M059J (cell line): ENCODE measurements around the gene SEPTIN11. TPM values are rescaled to one million over a fixed set of nuclear protein-coding genes. Genes with fewer than 3 reads are reported as not detected.

Experiments used
- DNase-seq: peaks from one replicate; pipeline ENCODE4 v3.0.0-alpha.2; 2012; ENCODE audit warnings: low read depth
- total RNA-seq: library from RNA; depleted of rRNA; stranded (reverse); fragments of >200 nt; shearing (Covaris generic); gene quantifications from 2 replicates; pipeline ENCODE4 v1.2.3, GENCODE V29; 2014; rRNA removed

The SEPTIN11 gene
- 27.4 and 34.0 TPM in 2 replicates for total RNA-seq

DNA sequence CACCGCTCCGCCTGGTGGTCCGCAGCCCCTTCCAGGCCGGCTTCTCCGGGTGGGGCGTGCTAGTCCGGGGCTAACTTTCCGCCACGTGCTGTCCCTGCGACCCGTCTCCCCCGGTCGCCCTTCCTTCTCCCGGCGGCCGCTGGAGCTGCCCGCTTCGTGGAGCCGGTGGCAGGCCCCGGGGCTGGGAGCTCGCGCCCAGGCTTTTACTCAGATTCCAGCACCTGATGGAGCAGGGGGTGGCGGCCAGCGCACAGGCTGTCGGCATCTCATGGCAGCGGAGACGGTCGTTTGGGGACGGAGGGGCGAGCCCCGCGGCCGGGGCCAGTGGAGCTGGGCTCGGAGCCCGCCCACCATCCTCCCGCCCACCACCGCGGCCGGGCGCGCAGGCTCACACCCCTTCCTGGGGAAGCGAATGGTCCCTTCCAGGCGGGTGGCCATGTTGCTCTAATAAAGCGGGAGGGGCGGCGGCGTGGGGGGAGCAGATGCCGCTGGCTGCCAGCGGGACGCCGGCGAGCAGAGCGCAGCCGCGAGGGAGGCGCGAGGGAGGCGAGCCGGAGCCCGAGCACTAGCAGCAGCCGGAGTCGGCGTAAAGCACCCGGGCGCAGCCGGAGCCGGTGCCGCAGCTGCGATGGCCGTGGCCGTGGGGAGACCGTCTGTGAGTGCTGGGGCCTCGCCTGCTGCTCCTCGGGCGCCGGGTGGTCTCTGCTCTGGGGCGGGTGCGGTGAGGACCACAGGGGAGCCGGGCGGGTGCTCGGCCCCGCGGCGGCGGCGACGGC, at the start of gene SEPTIN11:
TSS of gene SEPTIN11 (plus strand) at position 477 of the 776 bp plus-strand sequence. CDS start at position 629, 152 bp downstream.
- DNase-seq, result peak; percentile 83

- DNase-seq, result no peak
These were observed 47.2 kb upstream of the SEPTIN11 start for GRCh38 chr4:76902233-76902890.

DNA sequence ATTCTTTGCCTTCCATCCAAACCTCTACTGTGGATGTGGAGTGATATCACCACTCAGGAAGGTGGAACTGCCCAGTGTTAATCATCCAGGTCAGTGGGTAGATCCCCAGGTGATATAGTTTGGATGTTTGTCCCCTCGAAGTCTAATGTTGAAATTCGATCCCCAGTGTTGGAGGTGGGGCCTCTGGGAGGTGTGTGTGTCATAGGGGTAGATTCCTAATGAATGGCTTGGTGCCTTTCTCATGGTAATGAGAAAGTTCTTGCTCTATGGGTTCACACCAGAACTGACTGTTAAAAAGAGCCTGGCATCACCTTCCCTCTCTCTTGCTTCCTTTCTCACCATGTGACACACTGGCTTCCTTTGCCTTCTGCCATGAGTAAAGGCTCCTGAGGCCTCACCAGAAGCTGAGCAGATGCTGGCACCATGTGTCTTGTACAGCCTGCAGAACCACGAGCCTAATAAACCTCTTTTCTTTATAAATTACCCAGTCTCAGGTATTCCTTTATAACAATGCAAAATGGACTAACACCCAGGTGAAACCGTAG, 44.8 kb upstream of the SEPTIN11 start:
- DNase-seq, result no peak

DNA sequence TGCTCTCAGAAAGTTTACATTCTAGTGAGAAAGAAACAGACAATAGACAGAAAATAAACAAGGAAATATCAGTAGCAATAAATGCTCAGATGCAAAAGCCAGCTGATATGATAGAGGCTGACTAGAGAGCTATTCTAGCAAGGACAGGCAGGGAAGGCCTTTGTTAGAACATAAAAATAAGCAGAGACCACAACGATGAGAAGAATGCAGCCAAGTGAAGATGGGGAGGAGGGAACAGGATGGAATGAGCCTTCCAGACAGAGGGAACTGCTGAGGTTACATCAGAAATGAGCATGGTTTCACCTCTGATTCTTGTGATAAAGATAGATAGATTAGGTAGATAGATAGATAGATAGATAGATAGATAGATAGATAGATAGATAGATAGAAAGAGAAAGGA, 44.0 kb upstream of the SEPTIN11 start:
- DNase-seq, result peak; percentile 14

DNA sequence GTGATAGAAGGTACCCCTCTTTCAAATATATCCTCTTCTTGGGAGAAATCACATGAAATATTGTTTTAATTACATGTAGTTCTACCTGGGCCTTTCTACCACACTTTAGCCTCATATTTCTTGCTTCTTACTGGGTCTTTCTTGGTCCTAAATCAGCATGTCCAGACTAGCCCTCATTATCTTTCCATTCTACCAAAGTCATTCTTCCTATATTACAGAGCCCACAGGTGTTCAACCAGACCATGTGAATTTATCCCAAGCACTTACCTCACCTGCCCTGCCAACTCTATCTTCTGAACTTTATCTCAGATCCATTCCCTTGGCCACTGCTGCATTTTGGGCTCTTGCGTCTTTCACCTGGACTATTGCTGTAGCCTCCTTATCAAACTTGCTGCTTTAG, 39.8 kb upstream of the SEPTIN11 start:
- DNase-seq, result no peak

GRCh38 chr4:76920715-76921114, 28.8 kb upstream of the SEPTIN11 start:
- DNase-seq, result no peak

GRCh38 chr4:76923619-76924357, 25.8 kb upstream of the SEPTIN11 start:
- DNase-seq, result no peak

DNA sequence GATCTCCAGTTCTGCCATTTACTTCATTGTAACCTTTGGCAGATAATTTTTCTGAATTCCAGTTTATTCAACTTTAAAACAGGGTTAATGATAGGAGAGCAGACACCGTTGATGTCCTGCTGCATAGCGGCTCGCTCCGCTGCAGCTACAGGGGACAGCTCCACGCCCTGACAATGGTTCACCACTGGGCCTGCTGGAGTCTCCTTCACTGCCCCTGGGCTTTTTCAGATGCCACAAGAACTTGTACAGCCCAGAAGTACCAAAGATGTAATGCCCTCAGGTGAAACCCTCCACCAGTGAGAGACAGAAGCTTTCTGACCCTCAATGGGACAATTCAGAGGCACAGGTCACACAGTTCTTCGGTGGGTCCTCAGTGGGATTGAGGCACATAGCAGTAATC, 22.7 kb upstream of the SEPTIN11 start:
- DNase-seq, result no peak

GRCh38 chr4:76930685-76931084, 18.9 kb upstream of the SEPTIN11 start:
- no peak for DNase-seq

GRCh38 chr4:76931087-76931486, 18.5 kb upstream of the SEPTIN11 start:
- DNase-seq, result peak; percentile 36

GRCh38 chr4:76931576-76932276, 17.8 kb upstream of the SEPTIN11 start:
- DNase-seq, result no peak

DNA sequence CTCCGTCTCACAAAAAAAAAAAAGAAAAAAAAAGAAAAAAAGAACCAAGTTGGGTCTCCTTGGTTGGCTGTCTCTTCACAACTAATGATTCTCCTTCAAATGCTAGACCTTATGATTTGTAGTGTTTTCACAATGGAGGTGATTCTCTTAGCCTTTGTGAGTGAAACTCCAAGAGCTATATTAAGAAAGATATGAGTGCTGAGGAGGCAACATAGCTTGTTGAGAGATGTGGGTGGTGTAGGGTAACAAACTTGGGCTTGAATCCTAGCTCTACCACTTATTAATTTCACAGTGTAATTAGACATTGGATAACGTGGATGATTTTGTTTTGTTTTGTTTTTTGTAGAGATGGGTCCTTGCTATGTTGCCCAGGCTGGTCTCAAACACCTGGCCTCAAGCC, 10.4 kb upstream of the SEPTIN11 start:
- DNase-seq, result no peak

GRCh38 chr4:76943129-76943620, 6.4 kb upstream of the SEPTIN11 start:
- peak; percentile 75 for DNase-seq

GRCh38 chr4:76943790-76944189, 5.8 kb upstream of the SEPTIN11 start:
- peak; percentile 71 for DNase-seq

- DNase-seq, result no peak
These were observed 2.2 kb upstream of the SEPTIN11 start for GRCh38 chr4:76947369-76947768.

DNA sequence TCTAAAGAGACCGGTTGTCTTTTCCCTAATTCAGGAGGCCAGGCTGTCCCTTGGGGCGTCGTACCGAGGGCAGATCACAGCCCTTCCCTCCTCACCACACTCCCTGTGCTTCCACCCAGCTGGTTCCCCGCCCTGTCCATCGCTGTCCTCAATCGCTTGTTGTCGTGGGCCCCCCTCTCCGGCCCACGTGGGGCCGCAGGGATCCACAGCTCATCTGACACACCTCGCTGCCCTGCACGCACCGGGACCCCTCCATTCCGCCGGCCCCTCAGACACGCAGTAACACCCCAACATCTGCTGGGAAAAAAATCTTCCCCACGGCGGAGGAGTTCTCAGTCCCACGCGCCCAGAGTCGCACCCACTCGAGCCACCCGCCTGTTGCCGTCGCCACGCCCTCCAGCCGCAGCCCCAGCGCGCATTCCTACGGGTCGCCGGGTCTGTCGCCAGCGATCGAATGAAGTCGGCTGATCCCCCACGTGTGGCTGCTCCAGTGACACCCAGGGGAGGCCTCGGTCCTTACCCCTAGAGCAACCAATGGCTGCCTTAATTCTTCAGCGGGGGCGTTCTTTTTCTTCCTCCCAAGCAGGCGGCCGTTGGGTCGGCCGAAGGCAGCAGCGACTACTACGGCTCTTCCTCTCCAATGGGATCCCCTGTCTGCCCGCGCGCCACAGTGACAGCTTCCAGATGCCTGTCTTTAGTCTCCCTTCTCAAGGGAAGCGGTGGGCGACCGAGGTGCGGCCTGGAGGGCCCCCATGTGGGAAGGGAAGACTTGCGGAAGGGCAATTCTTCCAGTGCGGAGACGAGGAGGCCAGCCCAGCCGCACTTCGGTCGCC, 893 bp upstream of the SEPTIN11 start:
- DNase-seq, result peak; percentile 46

DNA sequence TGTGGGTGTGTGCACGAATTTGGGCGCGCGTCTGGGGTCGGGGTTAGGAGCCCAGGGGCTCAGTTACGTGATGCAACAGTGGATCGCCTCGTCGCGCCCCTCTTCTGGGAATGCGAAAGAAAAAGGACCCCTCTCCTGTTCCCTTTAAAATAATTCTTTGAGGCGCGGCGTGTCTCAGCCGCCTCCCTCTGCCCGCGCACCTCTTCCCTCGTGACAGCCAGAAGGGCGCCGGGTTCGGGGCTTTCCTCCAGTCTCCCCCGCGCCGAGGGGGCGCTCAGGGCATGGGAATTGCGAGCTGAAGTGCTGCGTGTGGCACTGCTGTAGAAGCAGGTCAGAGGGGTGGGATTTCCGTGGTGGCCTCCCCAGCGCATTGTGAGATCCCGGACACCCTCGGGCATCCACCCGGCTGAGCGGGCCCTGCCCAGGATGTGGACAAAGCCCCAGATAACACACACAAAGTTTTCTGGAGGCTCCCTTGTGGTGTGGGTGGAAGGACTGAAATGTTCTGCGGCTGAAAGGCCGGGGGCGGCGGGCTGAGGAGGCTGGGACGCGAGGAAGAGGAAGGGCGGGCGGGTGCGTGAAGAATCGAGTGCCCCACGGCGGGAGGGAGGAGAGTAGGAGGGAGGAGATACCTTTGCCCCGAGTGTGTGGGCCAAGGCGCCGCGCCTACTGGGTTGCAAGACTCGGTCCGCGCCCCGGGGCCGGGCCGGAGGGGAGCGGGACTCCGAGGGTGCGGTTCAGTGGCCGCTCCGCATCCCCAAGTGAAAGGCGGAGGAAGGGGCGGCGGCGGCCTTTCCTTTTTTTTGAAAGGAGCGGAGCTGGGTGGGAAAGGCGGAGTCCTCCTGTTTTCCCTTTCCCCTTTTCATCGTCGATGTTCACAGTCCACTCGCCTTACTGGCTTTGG, 752 bp downstream of the SEPTIN11 start:
- DNase-seq, result peak; percentile 52

DNA sequence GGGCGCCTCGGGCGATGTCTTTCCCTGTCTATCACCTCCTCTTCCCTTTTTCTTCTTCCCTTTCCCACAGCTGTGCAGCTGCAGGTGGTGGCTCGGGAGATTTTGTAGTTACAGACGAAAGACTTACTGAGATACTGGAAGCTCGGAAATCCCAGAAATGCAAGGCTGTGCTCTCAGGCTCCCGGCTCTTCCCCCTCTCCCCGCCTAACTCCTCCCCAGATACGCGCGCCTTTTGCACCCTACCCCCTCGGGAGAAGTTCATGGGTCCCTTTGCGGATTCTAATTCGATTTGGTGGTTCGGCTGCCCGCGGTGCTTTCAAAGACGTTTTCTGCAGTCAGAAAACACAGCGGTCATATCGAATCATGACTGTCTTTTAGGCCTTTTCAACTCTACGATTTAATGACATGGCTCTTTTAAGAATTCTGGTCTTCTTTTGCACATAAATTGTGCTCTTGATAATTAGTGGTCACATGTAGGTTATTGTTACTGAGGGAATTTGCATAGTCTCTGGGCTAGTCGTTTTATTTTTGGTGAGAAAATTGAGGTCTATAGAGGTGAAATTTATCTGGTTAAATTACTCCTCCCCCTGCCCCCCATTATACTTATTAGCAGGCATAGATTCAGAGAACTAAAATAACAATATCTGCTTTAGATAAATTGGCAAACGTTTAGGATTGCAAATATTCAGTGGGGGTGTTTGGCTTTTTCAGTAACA, 1.6 kb downstream of the SEPTIN11 start:
- peak; percentile 45 for DNase-seq

DNA sequence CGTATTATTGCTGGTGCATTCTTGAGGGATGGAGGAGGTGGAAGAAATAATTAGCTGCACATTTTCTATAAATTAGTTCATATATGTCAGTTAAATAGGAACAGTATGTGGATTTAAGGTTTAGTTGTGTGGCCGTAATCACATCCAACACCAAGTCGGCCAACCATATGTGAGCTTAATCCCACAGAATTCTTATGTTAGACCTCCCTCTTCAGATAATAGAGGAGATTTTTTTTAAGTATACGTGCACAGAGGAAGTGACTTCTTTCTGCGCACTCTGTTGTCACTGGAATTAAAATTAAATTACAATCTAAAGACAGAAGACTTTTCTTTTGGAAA, 2.1 kb downstream of the SEPTIN11 start:
- DNase-seq, result no peak
